ENCODE results near the gene FSTL4.
A peak's percentile ranks its signal among the peaks of the same experiment; 100 is the strongest.

FSTL4 gene

DNA sequence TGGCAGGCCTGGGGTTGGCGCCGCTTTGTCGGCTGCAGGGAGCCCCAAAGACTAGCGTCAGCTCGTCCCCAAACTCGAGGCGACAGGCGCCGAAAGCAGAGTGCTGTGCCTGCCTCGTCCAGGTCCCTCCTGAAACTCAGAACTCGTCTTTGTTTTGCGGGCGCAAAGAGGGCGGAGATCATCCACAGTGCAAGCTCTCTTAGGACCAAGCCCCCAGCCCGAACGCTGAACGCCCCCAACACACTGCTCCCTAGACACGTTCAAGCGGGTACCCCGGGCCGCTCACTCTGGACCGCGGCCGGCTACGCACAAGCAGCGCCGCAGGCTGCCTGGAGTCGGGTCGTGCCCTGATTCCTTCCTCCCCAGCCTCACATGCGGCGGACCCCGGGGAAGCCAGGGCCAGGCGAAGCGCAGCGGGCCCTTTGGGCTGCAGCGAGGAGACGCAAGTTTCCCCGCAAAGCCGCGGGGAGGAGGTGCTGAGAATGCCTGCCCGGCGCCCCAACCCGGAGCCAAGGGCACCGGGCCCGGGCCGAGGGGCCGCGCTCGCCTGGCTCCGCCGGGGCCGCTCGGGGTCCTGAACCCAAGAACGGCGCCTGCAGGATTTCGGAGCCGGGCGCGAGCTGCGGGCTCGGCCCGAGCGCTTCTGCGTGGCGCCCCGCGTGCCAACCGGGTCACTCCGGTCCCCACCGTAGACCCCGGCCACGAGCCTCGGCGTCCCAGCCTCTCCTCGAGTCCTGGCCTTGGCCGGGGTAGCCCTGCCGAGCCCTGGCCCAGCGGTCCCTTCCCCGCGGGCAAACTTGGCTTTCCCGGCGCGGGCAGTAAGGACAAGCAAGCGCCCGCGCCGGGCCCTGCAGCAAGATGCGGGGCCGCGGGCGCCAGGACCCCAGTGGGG, 738 bp downstream of the FSTL4 start:
- Histone ChIP-seq H3K4me3 (ENCODE audit: low read length in 2 of 2) (peak overlapping the region; percentile 29 to 36), H3K27ac (ENCODE audit: low read depth in 2 of 2, low read length in 2 of 2) (no peak overlapping the region), H3K9ac (ENCODE audit: low read depth in 1 of 2, low read length in 2 of 2) (no peak overlapping the region), H3K36me3 (ENCODE audit: control insufficient read depth in 2 of 2, insufficient read depth in 2 of 2, low read length in 2 of 2) (no peaks in the 10 kb centered on the region), H3K9me3 (ENCODE audit: control insufficient read depth in 2 of 2, low read length in 2 of 2) (no peaks in the 10 kb centered on the region), H3K4me1 (ENCODE audit: control insufficient read depth in 2 of 2, insufficient read depth in 2 of 2, low read length in 2 of 2) (peaks cover 5 to 9% of the 10 kb centered on the region in 2 donors), H3K27me3 (ENCODE audit: control insufficient read depth in 2 of 2, insufficient read depth in 2 of 2, low read length in 2 of 2) (peaks cover 32 to 36% of the 10 kb centered on the region in 2 donors)

DNA sequence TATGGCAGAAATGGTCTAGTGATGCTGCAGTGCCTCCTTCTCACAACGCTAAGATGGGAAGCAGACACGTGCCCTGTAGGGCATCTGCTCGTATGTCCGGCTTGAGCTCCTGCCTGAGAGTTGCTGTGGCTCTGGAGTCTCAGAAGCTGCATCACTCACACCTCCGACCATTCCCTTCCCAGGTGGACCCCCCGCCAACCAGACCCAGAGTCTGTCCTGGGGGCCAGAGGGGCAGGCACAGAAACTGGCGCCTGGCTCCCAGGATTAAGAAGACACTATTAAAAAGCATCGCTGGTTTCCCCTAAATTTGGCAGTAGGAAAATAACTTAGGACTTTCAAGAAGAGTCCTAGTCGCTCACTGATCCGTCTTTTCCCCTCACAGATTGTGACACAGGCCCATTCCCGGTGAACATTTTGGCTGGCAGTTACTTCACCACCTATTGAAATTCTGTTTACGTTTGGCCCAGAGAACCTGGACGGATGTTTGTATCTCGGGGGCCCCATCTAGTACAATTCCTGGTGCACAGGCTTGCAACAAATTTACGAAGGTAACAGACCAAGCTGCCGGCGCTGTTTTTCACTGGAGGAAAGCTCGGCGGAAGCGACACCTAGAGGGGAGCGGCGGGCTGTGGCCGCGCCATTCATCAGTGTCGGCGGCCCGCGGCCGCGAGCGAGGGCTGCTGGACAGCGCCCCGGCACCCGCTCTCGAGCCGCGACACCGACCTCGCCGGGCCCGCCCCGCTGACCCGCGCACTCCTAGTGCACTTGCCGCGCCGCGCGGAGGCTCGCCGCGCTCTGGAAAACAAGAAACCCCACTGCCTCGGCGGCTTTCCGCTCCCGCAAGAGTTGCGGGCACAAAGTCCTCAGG, 1.6 kb downstream of the FSTL4 start:
- Histone ChIP-seq H3K27me3 (ENCODE audit: control insufficient read depth in 2 of 2, insufficient read depth in 2 of 2, low read length in 2 of 2) (peaks cover 32 to 36% of the 10 kb centered on the region in 2 donors), H3K4me3 (ENCODE audit: low read length in 2 of 2) (peak overlapping the region; percentile 29 to 36), H3K36me3 (ENCODE audit: control insufficient read depth in 2 of 2, insufficient read depth in 2 of 2, low read length in 2 of 2) (no peaks in the 10 kb centered on the region), H3K9me3 (ENCODE audit: control insufficient read depth in 2 of 2, low read length in 2 of 2) (no peaks in the 10 kb centered on the region), H3K9ac (ENCODE audit: low read depth in 1 of 2, low read length in 2 of 2) (no peak overlapping the region), H3K27ac (ENCODE audit: low read depth in 2 of 2, low read length in 2 of 2) (no peak overlapping the region), H3K4me1 (ENCODE audit: control insufficient read depth in 2 of 2, insufficient read depth in 2 of 2, low read length in 2 of 2) (peaks cover 5 to 9% of the 10 kb centered on the region in 2 donors)

DNA sequence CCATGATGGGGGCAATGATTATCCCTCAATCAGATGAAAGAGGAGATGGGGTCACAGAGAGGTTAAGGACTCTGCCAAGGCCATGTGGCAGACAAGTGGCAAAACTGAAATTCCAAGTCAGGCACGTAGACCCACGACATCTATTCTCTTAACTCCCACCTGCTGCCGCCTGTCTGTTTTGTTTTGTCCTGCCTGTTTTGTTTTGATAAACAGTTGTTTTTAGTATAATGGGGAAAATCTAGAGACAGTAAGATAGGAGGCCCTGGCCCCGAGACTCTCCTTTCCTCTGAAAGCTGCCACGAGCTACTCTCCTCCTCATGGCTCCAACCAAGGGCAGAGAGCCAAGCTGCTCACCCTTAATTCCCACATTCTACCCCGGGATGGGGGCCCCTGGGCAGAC, 4.9 kb downstream of the FSTL4 start:
- peaks cover 5 to 9% of the 10 kb centered on the region in 2 donors for H3K4me1 ChIP-seq (ENCODE audit: control insufficient read depth in 2 of 2, insufficient read depth in 2 of 2, low read length in 2 of 2)
- no peak overlapping the region for H3K9ac ChIP-seq (ENCODE audit: low read depth in 1 of 2, low read length in 2 of 2)
- H3K27me3 ChIP-seq (ENCODE audit: control insufficient read depth in 2 of 2, insufficient read depth in 2 of 2, low read length in 2 of 2): peaks cover 21 to 24% of the 10 kb centered on the region in 2 donors
- no peaks in the 10 kb centered on the region for H3K9me3 ChIP-seq (ENCODE audit: control insufficient read depth in 2 of 2, low read length in 2 of 2)
- H3K36me3 ChIP-seq (ENCODE audit: control insufficient read depth in 2 of 2, insufficient read depth in 2 of 2, low read length in 2 of 2): no peaks in the 10 kb centered on the region
- no peak overlapping the region for H3K4me3 ChIP-seq (ENCODE audit: low read length in 2 of 2)
- no peak overlapping the region for H3K27ac ChIP-seq (ENCODE audit: low read depth in 2 of 2, low read length in 2 of 2)

DNA sequence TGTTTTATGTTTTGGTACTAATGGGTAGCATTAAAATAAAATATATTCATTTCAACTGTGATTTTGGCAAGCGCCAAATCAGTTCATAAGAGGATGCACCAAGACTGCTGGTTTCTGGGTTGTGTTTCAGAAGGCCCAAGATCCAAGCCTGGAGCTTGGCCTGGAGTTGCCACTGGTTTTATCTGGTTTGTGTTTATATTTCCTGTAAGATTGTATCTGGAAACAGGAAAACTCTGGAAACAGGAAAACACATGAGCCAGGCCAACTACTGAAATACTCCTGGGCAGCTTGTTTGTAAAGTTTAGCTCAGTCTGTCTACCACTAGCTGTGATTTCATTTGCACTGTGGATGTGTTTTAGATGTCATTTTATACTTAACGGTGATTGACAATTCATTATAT, 5.5 kb downstream of the FSTL4 start:
- Histone ChIP-seq H3K9me3 (ENCODE audit: control insufficient read depth in 2 of 2, low read length in 2 of 2) (no peaks in the 10 kb centered on the region), H3K9ac (ENCODE audit: low read depth in 1 of 2, low read length in 2 of 2) (no peak overlapping the region), H3K4me1 (ENCODE audit: control insufficient read depth in 2 of 2, insufficient read depth in 2 of 2, low read length in 2 of 2) (peaks cover 5 to 9% of the 10 kb centered on the region in 2 donors), H3K27ac (ENCODE audit: low read depth in 2 of 2, low read length in 2 of 2) (no peak overlapping the region), H3K27me3 (ENCODE audit: control insufficient read depth in 2 of 2, insufficient read depth in 2 of 2, low read length in 2 of 2) (peaks cover 21 to 24% of the 10 kb centered on the region in 2 donors), H3K4me3 (ENCODE audit: low read length in 2 of 2) (no peak overlapping the region), H3K36me3 (ENCODE audit: control insufficient read depth in 2 of 2, insufficient read depth in 2 of 2, low read length in 2 of 2) (no peaks in the 10 kb centered on the region)

DNA sequence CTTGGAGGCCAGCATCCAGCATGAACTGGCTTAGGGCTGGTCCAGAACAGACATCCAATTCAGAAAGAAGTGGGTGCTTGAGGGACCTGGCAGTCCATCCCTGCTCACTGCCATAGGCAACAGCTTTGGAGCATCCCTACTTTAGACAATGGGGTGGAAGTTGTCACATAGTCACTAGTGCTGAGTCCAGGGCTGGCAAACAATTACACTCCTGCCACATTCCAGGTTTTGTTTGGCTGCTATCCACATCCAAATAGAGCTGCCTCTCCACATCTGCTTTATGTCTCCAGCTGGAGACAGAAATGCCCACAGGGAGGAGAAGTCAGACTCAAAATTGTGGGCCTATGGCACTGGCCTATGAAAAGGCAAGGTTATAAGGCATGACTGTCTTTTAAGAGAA, 7.0 kb downstream of the FSTL4 start:
- Histone ChIP-seq H3K36me3 (ENCODE audit: control insufficient read depth in 2 of 2, insufficient read depth in 2 of 2, low read length in 2 of 2) (no peaks in the 10 kb centered on the region), H3K4me3 (ENCODE audit: low read length in 2 of 2) (no peak overlapping the region), H3K9me3 (ENCODE audit: control insufficient read depth in 2 of 2, low read length in 2 of 2) (no peaks in the 10 kb centered on the region), H3K9ac (ENCODE audit: low read depth in 1 of 2, low read length in 2 of 2) (no peak overlapping the region), H3K27ac (ENCODE audit: low read depth in 2 of 2, low read length in 2 of 2) (no peak overlapping the region), H3K4me1 (ENCODE audit: control insufficient read depth in 2 of 2, insufficient read depth in 2 of 2, low read length in 2 of 2) (no peaks in the 10 kb centered on the region), H3K27me3 (ENCODE audit: control insufficient read depth in 2 of 2, insufficient read depth in 2 of 2, low read length in 2 of 2) (peaks cover 9 to 13% of the 10 kb centered on the region in 2 donors)

DNA sequence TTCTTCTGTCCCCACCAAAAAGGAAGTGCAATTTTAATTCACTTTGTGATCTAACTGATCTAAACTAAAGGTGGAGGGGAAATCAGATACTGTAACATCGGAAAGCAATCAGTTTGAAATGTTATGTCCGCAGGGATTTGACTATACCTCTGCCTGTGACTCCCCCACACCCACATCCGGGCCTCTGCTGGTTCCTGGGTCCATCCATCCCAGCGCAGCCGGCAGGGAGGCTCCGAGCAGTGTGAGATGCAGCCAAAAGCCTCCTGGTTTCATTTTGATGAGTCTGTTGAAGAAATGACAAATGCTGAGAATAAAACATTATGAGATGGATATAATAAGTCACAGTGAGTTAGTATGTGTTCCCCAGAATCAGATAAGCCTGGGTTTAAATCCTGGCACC, 8.6 kb downstream of the FSTL4 start:
- H3K36me3 ChIP-seq (ENCODE audit: control insufficient read depth in 2 of 2, insufficient read depth in 2 of 2, low read length in 2 of 2): no peaks in the 10 kb centered on the region
- no peak overlapping the region for H3K4me3 ChIP-seq (ENCODE audit: low read length in 2 of 2)
- no peaks in the 10 kb centered on the region for H3K9me3 ChIP-seq (ENCODE audit: control insufficient read depth in 2 of 2, low read length in 2 of 2)
- H3K9ac ChIP-seq (ENCODE audit: low read depth in 1 of 2, low read length in 2 of 2): no peak overlapping the region
- H3K27me3 ChIP-seq (ENCODE audit: control insufficient read depth in 2 of 2, insufficient read depth in 2 of 2, low read length in 2 of 2): peaks cover 0 to 2% of the 10 kb centered on the region in 2 donors
- H3K4me1 ChIP-seq (ENCODE audit: control insufficient read depth in 2 of 2, insufficient read depth in 2 of 2, low read length in 2 of 2): no peaks in the 10 kb centered on the region
- no peak overlapping the region for H3K27ac ChIP-seq (ENCODE audit: low read depth in 2 of 2, low read length in 2 of 2)

DNA sequence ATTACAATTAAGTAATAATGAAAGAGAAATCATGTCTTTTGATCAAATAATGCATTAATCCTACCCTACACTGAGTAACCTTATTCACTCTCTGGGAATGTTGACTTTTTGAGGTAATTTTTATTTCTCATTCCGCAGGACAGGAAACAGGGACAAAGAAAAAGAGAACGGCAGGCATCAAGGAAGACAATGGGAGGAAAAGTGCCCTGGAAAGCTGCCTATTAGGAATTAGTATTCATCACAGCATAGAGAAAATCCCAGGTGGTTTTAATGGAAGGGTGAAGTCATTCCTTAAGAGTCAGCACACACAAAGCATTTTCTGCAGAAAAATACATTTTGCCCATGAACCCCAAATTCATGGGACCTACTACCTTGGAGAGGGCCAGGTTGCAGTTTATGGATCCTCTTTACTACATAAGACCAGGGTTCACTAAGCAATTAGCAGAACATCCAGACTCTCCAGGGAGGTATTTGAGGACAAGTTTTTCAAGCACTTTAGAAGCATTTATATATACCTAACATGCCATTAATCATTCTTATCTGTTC, 9.4 kb downstream of the FSTL4 start:
- peaks cover 0 to 2% of the 10 kb centered on the region in 2 donors for H3K27me3 ChIP-seq (ENCODE audit: control insufficient read depth in 2 of 2, insufficient read depth in 2 of 2, low read length in 2 of 2)
- H3K4me3 ChIP-seq (ENCODE audit: low read length in 2 of 2): no peak overlapping the region
- H3K9me3 ChIP-seq (ENCODE audit: control insufficient read depth in 2 of 2, low read length in 2 of 2): no peaks in the 10 kb centered on the region
- no peaks in the 10 kb centered on the region for H3K36me3 ChIP-seq (ENCODE audit: control insufficient read depth in 2 of 2, insufficient read depth in 2 of 2, low read length in 2 of 2)
- H3K27ac ChIP-seq (ENCODE audit: low read depth in 2 of 2, low read length in 2 of 2): no peak overlapping the region
- no peak overlapping the region for H3K9ac ChIP-seq (ENCODE audit: low read depth in 1 of 2, low read length in 2 of 2)
- no peaks in the 10 kb centered on the region for H3K4me1 ChIP-seq (ENCODE audit: control insufficient read depth in 2 of 2, insufficient read depth in 2 of 2, low read length in 2 of 2)

DNA sequence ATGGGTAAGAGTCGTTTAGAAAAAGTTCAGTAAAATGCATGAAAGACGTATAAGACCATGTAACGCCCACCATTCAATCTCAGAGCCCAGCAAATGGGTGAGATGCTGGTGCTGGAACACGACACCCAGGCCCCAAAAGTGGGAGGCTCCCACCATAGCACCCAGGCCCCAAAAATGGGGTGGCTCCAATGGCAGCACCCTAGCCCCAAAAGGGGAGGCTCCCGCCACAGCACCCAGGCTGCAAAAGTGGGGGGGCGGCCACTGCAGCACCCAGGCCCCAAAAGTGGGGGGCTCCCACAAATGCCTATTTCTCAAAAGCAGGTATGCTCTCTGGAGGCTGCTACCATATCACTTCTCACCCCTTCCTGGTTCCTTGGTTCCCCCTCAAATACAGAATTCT, 12.7 kb downstream of the FSTL4 start:
- H3K9me3 ChIP-seq (ENCODE audit: control insufficient read depth in 2 of 2, low read length in 2 of 2): no peaks in the 10 kb centered on the region
- no peaks in the 10 kb centered on the region for H3K4me1 ChIP-seq (ENCODE audit: control insufficient read depth in 2 of 2, insufficient read depth in 2 of 2, low read length in 2 of 2)
- H3K4me3 ChIP-seq (ENCODE audit: low read length in 2 of 2): no peak overlapping the region
- no peaks in the 10 kb centered on the region for H3K36me3 ChIP-seq (ENCODE audit: control insufficient read depth in 2 of 2, insufficient read depth in 2 of 2, low read length in 2 of 2)
- H3K27ac ChIP-seq (ENCODE audit: low read depth in 2 of 2, low read length in 2 of 2): no peak overlapping the region
- no peaks in the 10 kb centered on the region for H3K27me3 ChIP-seq (ENCODE audit: control insufficient read depth in 2 of 2, insufficient read depth in 2 of 2, low read length in 2 of 2)
- H3K9ac ChIP-seq (ENCODE audit: low read depth in 1 of 2, low read length in 2 of 2): no peak overlapping the region

DNA sequence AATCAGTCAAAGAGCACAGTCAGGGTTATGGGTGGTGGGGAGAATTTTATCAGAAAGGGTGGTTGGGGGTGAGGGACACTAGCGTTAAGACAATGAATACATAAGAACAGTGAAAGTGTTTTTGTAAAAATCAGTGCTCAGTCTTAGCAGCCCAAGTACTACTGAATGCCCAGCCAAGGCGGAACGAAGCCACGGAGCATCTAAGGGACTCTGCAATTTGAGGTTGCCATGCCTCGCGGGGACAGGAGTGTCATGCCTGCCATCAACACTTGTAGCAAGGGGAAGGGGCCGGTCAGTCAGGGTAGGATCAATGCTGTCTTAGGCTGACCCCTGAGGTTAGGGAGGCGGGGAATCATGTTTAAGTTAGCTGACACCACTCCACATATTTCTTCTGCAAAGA, 13.3 kb downstream of the FSTL4 start:
- Histone ChIP-seq H3K9ac (ENCODE audit: low read depth in 1 of 2, low read length in 2 of 2) (no peak overlapping the region), H3K4me1 (ENCODE audit: control insufficient read depth in 2 of 2, insufficient read depth in 2 of 2, low read length in 2 of 2) (no peaks in the 10 kb centered on the region), H3K36me3 (ENCODE audit: control insufficient read depth in 2 of 2, insufficient read depth in 2 of 2, low read length in 2 of 2) (no peaks in the 10 kb centered on the region), H3K27me3 (ENCODE audit: control insufficient read depth in 2 of 2, insufficient read depth in 2 of 2, low read length in 2 of 2) (no peaks in the 10 kb centered on the region), H3K27ac (ENCODE audit: low read depth in 2 of 2, low read length in 2 of 2) (no peak overlapping the region), H3K4me3 (ENCODE audit: low read length in 2 of 2) (no peak overlapping the region), H3K9me3 (ENCODE audit: control insufficient read depth in 2 of 2, low read length in 2 of 2) (no peaks in the 10 kb centered on the region)

DNA sequence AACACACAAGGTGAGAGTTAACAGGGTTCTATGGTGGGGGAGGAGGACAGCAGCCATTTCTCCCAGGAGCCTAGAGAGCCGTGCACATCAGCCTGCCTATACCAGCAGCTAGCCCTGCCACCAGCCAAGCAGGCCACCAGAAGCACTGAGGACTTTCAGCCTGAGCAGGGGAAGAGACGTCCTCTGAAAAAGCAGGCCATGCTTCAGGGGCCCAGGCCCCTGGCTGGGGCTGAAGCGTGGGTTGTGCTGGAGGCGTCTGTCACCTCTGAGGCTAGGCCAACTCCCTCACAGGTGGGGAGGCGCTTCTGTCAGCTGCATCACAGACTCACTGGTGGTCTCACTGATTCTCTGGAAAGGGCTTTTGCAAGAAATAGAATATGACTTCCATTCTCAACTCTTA, 16.3 kb downstream of the FSTL4 start:
- Histone ChIP-seq H3K4me3 (ENCODE audit: low read length in 2 of 2) (no peak overlapping the region), H3K27ac (ENCODE audit: low read depth in 2 of 2, low read length in 2 of 2) (no peak overlapping the region), H3K4me1 (ENCODE audit: control insufficient read depth in 2 of 2, insufficient read depth in 2 of 2, low read length in 2 of 2) (no peaks in the 10 kb centered on the region), H3K27me3 (ENCODE audit: control insufficient read depth in 2 of 2, insufficient read depth in 2 of 2, low read length in 2 of 2) (no peaks in the 10 kb centered on the region), H3K9ac (ENCODE audit: low read depth in 1 of 2, low read length in 2 of 2) (no peak overlapping the region), H3K9me3 (ENCODE audit: control insufficient read depth in 2 of 2, low read length in 2 of 2) (no peaks in the 10 kb centered on the region), H3K36me3 (ENCODE audit: control insufficient read depth in 2 of 2, insufficient read depth in 2 of 2, low read length in 2 of 2) (no peaks in the 10 kb centered on the region)

Data from mucosa of rectum (tissue), 2 donors.